ENCODE data around the gene C2CD4B.

C2CD4B gene

DNA sequence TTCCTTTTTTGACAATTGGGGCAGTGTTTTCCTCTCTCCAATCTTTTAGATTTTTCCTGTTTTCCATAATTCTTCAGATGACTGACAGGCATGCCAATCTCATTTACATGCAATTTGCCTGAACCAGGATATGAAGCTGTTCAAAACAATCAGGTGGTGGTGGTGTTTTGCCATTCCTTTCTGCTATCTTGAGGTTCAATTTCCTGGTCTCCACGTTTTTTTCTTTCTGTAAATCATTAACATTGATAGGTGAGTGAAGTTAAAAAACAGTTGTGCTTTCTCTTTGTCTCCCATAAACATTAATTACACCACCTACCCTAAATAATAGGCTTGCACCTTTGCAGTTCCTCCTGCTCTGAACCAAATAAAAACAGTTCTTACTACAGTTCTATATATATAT is 49.2 kb downstream of the C2CD4B start:
- DNase-seq, result no peak
